Measurements from ENCODE around the gene SLC41A2. TPM values are rescaled to one million over a fixed set of nuclear protein-coding genes. Genes with fewer than 3 reads are reported as not detected.
"Not testable (repeated sequence)": the region's sequence is repeated elsewhere in the genome, so short reads cannot be mapped to it uniquely, and the experiment has no call there.

The SLC41A2 gene
- total RNA-seq, 3 donors from 2014 or later, result 29.3 to 46.2 (median 41.9) TPM

- intact Hi-C loops (cut with DNase I; ENCODE audit: low total_unique reads), result no loop called here
- H3K27ac ChIP-seq, result no peak overlapping the region
- peak overlapping the region in 1 of 3 donors; percentile 79 for H3K4me3 ChIP-seq
- no peaks in the 10 kb centered on the region for H3K36me3 ChIP-seq
- no peak for DNase-seq (ENCODE audit: low spot score in 2 of 2)
- no peaks in the 10 kb centered on the region for H3K9me3 ChIP-seq
- H3K4me1 ChIP-seq, result no peaks in the 10 kb centered on the region
- no peaks in the 10 kb centered on the region for H3K27me3 ChIP-seq
- TF ChIP-seq POLR2AphosphoS5 (IDR thresholded peaks at IDR 0.05), result no peak
- no peak for TF ChIP-seq POLR2A (IDR thresholded peaks at IDR 0.05)
- no peak for TF ChIP-seq CTCF (IDR thresholded peaks at IDR 0.05)
These were observed 27.1 kb upstream of the SLC41A2 start for GRCh38 chr12:104985206-104985605.

GRCh38 chr12:104977688-104978087 lies 19.6 kb upstream of the SLC41A2 start:
- intact Hi-C loops (cut with DNase I; ENCODE audit: low total_unique reads); H3K27ac ChIP-seq; DNase-seq (ENCODE audit: low spot score in 2 of 2); H3K36me3 ChIP-seq; H3K4me1 ChIP-seq; H3K4me3 ChIP-seq; H3K27me3 ChIP-seq; H3K9me3 ChIP-seq: not testable (repeated sequence)

GRCh38 chr12:104976703-104977102 lies 18.6 kb upstream of the SLC41A2 start:
- H3K4me1 ChIP-seq, result no peaks in the 10 kb centered on the region
- no peaks in the 10 kb centered on the region for H3K36me3 ChIP-seq
- H3K9me3 ChIP-seq, result no peaks in the 10 kb centered on the region
- no peak for DNase-seq (ENCODE audit: low spot score in 2 of 2)
- TF ChIP-seq CTCF (IDR thresholded peaks at IDR 0.05) (no peak), POLR2A (IDR thresholded peaks at IDR 0.05) (no peak), POLR2AphosphoS5 (IDR thresholded peaks at IDR 0.05) (no peak)
- no peak overlapping the region for H3K27ac ChIP-seq
- no peak overlapping the region for H3K4me3 ChIP-seq
- H3K27me3 ChIP-seq, result no peaks in the 10 kb centered on the region
- intact Hi-C loops (cut with DNase I; ENCODE audit: low total_unique reads), result no loop called here

GRCh38 chr12:104975587-104976343 lies 17.7 kb upstream of the SLC41A2 start:
- no peak for DNase-seq (ENCODE audit: low spot score in 2 of 2)
- TF ChIP-seq POLR2AphosphoS5 (IDR thresholded peaks at IDR 0.05), result no peak
- no peak for TF ChIP-seq CTCF (IDR thresholded peaks at IDR 0.05)
- TF ChIP-seq POLR2A (IDR thresholded peaks at IDR 0.05), result no peak
- H3K27ac ChIP-seq, result no peak overlapping the region
- H3K9me3 ChIP-seq, result no peaks in the 10 kb centered on the region
- H3K4me3 ChIP-seq, result no peak overlapping the region
- H3K27me3 ChIP-seq, result no peaks in the 10 kb centered on the region
- no peaks in the 10 kb centered on the region for H3K36me3 ChIP-seq
- intact Hi-C loops (cut with DNase I; ENCODE audit: low total_unique reads), result no loop called here
- no peaks in the 10 kb centered on the region for H3K4me1 ChIP-seq

- no peaks in the 10 kb centered on the region for H3K4me1 ChIP-seq
- intact Hi-C loops (cut with DNase I; ENCODE audit: low total_unique reads), result no loop called here
- peak in 1 of 3 donors; percentile 47 for TF ChIP-seq POLR2AphosphoS5 (IDR thresholded peaks at IDR 0.05)
- TF ChIP-seq CTCF (IDR thresholded peaks at IDR 0.05), result no peak
- peak overlapping the region; percentile 25 to 45 for H3K27ac ChIP-seq
- H3K4me3 ChIP-seq, result no peak overlapping the region
- H3K9me3 ChIP-seq, result no peaks in the 10 kb centered on the region
- H3K36me3 ChIP-seq, result no peaks in the 10 kb centered on the region
- peak in 1 of 2 donors; percentile 50 for DNase-seq (ENCODE audit: low spot score in 2 of 2)
- no peaks in the 10 kb centered on the region for H3K27me3 ChIP-seq
These were observed 16.7 kb upstream of the SLC41A2 start for GRCh38 chr12:104974626-104975290.

Measured in breast epithelium (tissue), 4 donors.